ENCODE results near the gene PDIA5.
A peak's percentile ranks its signal among the peaks of the same experiment; 100 is the strongest.

Gene PDIA5

DNA sequence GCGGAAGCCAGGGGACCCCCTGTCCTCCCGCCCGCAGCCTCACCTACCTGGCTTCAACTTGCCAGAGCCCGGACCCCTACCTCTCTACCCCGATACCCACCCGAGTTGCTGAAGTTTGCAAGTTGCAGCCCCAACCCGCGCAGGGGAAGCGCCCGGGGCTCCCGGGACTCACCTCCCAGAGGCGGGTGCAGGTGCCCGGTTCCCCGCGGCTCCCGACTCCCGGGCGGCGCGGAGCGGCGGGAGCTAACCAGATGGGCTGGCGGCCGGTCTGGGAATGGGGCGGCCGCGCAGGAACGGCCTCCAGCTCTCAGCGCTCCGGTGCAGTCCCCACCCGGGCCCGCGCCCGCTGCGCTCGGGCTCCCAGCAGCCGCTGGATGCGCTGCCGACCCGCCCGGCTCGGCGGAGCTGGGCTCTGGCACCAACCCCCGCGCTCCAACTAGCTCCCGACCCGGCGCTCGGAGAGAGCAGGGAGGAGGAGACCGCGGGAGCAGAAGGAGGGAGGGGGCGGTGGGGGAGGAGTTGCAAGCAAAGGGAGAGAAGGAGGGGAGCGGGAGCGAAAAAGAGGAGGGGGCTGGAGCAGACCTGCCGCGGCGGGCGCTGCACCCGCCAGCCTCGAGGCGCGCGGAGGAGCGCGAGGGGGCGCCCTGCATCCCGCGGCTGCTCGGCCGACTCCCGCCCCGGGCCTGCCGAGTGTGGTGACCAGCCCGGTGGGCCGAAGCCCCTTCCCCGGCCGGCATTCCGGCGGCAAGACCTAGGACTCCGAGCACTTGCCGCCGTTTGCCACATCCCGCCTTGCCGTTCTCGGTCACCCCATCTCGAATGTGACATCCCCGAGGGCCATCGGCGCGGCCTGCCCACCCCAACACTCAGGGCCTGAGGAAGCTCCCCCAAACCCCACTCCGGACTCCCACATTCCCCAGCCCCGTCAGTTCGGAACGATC lies 39.3 kb upstream of the PDIA5 start, which contains the start of gene SEMA5B:
TSS of gene SEMA5B (minus strand) at position 472 of the 941 bp plus-strand sequence. CDS start 66,500 bp downstream, outside the sequence.
- no peak for DNase-seq (ENCODE audit: low read depth in 1 of 2, low spot score in 1 of 2)
- Histone ChIP-seq H3K27me3 (ENCODE audit: insufficient read depth, poor library complexity, severe bottlenecking) (peaks cover 57% of the 10 kb centered on the region), H3K4me3 (replicated peaks; ENCODE audit: insufficient read depth, low read length) (peak within 1 kb of the TSS; percentile 39), H3K27ac (replicated peaks) (no peak within 1 kb of the TSS)
- TF ChIP-seq GABPA (IDR thresholded peaks at IDR 0.05; ENCODE audit: low read depth) = no peak
- TF ChIP-seq REST (IDR thresholded peaks at IDR 0.05; ENCODE audit: insufficient replicate concordance, low read depth) = no peak
- TF ChIP-seq, protein P1, sequence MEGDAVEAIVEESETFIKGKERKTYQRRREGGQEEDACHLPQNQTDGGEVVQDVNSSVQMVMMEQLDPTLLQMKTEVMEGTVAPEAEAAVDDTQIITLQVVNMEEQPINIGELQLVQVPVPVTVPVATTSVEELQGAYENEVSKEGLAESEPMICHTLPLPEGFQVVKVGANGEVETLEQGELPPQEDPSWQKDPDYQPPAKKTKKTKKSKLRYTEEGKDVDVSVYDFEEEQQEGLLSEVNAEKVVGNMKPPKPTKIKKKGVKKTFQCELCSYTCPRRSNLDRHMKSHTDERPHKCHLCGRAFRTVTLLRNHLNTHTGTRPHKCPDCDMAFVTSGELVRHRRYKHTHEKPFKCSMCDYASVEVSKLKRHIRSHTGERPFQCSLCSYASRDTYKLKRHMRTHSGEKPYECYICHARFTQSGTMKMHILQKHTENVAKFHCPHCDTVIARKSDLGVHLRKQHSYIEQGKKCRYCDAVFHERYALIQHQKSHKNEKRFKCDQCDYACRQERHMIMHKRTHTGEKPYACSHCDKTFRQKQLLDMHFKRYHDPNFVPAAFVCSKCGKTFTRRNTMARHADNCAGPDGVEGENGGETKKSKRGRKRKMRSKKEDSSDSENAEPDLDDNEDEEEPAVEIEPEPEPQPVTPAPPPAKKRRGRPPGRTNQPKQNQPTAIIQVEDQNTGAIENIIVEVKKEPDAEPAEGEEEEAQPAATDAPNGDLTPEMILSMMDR (IDR thresholded peaks at IDR 0.05; ENCODE audit: insufficient read depth, low read length) = peak; percentile 20
- no peak for TF ChIP-seq POLR2AphosphoS5 (IDR thresholded peaks at IDR 0.05; ENCODE audit: low read depth)

GRCh38 chr3:123028233-123028828 lies 38.5 kb upstream of the PDIA5 start:
- TF ChIP-seq REST (IDR thresholded peaks at IDR 0.05; ENCODE audit: insufficient replicate concordance, low read depth) = no peak
- TF ChIP-seq GABPA (IDR thresholded peaks at IDR 0.05; ENCODE audit: low read depth) = no peak
- TF ChIP-seq, protein P1 (IDR thresholded peaks at IDR 0.05; ENCODE audit: insufficient read depth, low read length) = no peak
- TF ChIP-seq SPI1 (IDR thresholded peaks at IDR 0.05; ENCODE audit: borderline replicate concordance, low read depth) = no peak
- no peak for TF ChIP-seq POLR2AphosphoS5 (IDR thresholded peaks at IDR 0.05; ENCODE audit: low read depth)
- H3K4me3 ChIP-seq (replicated peaks; ENCODE audit: insufficient read depth, low read length) = peak overlapping the region; percentile 39

DNA sequence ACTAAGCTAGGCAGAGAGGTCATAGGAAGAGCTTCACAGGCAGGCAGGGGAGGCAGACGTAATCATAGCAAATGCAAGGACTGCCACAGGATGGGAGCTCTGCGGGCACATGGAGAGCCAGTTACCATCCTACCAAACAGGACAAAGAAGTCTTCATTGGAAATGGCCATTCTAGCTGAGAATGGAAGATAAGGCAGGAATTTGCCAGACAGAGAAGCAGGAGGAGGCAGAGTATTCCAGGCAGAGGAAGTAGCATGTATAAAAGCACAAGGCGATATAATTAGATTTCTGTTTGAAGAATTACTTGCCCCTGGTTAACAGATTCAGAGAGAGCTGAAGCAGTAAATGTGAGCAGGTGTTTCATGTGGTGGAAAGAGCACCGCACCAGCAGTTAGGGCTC lies 35.8 kb upstream of the PDIA5 start:
- DNase-seq (ENCODE audit: low read depth in 1 of 2, low spot score in 1 of 2) = no peak
- TF ChIP-seq, protein P1 (IDR thresholded peaks at IDR 0.05; ENCODE audit: insufficient read depth, low read length) = no peak
- no peak for TF ChIP-seq GABPA (IDR thresholded peaks at IDR 0.05; ENCODE audit: low read depth)
- TF ChIP-seq SPI1 (IDR thresholded peaks at IDR 0.05; ENCODE audit: borderline replicate concordance, low read depth) = no peak
- TF ChIP-seq POLR2AphosphoS5 (IDR thresholded peaks at IDR 0.05; ENCODE audit: low read depth) = no peak
- TF ChIP-seq REST (IDR thresholded peaks at IDR 0.05; ENCODE audit: insufficient replicate concordance, low read depth) = no peak
- H3K27ac ChIP-seq (replicated peaks) = no peak overlapping the region
- H3K27me3 ChIP-seq (ENCODE audit: insufficient read depth, poor library complexity, severe bottlenecking) = peaks cover 32% of the 10 kb centered on the region
- no peak overlapping the region for H3K4me3 ChIP-seq (replicated peaks; ENCODE audit: insufficient read depth, low read length)

More at GRCh38 chr3:123028233-123028828, 38.5 kb upstream of the PDIA5 start:
- no peak overlapping the region for H3K27ac ChIP-seq (replicated peaks)
- H3K27me3 ChIP-seq (ENCODE audit: insufficient read depth, poor library complexity, severe bottlenecking) = peaks cover 51% of the 10 kb centered on the region
- peak; percentile 28 to 45 for DNase-seq (ENCODE audit: low read depth in 1 of 2, low spot score in 1 of 2)
